ENCODE data around the gene DYNC1I1.

DYNC1I1 gene

GRCh38 chr7:95766657-95767056 is 5.7 kb upstream of the DYNC1I1 start:
- H3K4me3 ChIP-seq (ENCODE audit: low read length): no peak overlapping the region
- no peaks in the 10 kb centered on the region for H3K36me3 ChIP-seq (ENCODE audit: control insufficient read depth, insufficient read depth, low read length)
- H3K27me3 ChIP-seq (ENCODE audit: control insufficient read depth, insufficient read depth, low read length): no peaks in the 10 kb centered on the region
- H3K4me1 ChIP-seq (ENCODE audit: control insufficient read depth, insufficient read depth, low read length): no peaks in the 10 kb centered on the region
- H3K27ac ChIP-seq (ENCODE audit: low read depth, low read length): no peak overlapping the region
- H3K9ac ChIP-seq (ENCODE audit: low read length): no peak overlapping the region

GRCh38 chr7:95772771-95773581 is 622 bp downstream of the DYNC1I1 start:
- H3K9ac ChIP-seq (ENCODE audit: low read length): no peak overlapping the region

GRCh38 chr7:95776561-95777185 is 4.3 kb downstream of the DYNC1I1 start:
- H3K4me1 ChIP-seq (ENCODE audit: control insufficient read depth, insufficient read depth, low read length): peaks cover 10% of the 10 kb centered on the region
- no peaks in the 10 kb centered on the region for H3K27me3 ChIP-seq (ENCODE audit: control insufficient read depth, insufficient read depth, low read length)
- H3K27ac ChIP-seq (ENCODE audit: low read depth, low read length): peak overlapping the region; percentile 65
- no peak overlapping the region for H3K9ac ChIP-seq (ENCODE audit: low read length)
- H3K4me3 ChIP-seq (ENCODE audit: low read length): no peak overlapping the region
- H3K36me3 ChIP-seq (ENCODE audit: control insufficient read depth, insufficient read depth, low read length): no peaks in the 10 kb centered on the region

More at GRCh38 chr7:95772771-95773581, 622 bp downstream of the DYNC1I1 start:
- Histone ChIP-seq H3K4me3 (ENCODE audit: low read length) (peak overlapping the region; percentile 73), H3K36me3 (ENCODE audit: control insufficient read depth, insufficient read depth, low read length) (no peaks in the 10 kb centered on the region), H3K27ac (ENCODE audit: low read depth, low read length) (peak overlapping the region; percentile 85), H3K27me3 (ENCODE audit: control insufficient read depth, insufficient read depth, low read length) (no peaks in the 10 kb centered on the region), H3K4me1 (ENCODE audit: control insufficient read depth, insufficient read depth, low read length) (peaks cover 10% of the 10 kb centered on the region)

GRCh38 chr7:95777269-95777668 is 4.9 kb downstream of the DYNC1I1 start:
- H3K27ac ChIP-seq (ENCODE audit: low read depth, low read length): peak overlapping the region; percentile 65
- no peaks in the 10 kb centered on the region for H3K27me3 ChIP-seq (ENCODE audit: control insufficient read depth, insufficient read depth, low read length)
- no peaks in the 10 kb centered on the region for H3K36me3 ChIP-seq (ENCODE audit: control insufficient read depth, insufficient read depth, low read length)
- no peak overlapping the region for H3K4me3 ChIP-seq (ENCODE audit: low read length)
- H3K9ac ChIP-seq (ENCODE audit: low read length): no peak overlapping the region
- peaks cover 10% of the 10 kb centered on the region for H3K4me1 ChIP-seq (ENCODE audit: control insufficient read depth, insufficient read depth, low read length)

GRCh38 chr7:95780665-95781064 is 8.3 kb downstream of the DYNC1I1 start:
- H3K27ac ChIP-seq (ENCODE audit: low read depth, low read length): no peak overlapping the region
- no peaks in the 10 kb centered on the region for H3K36me3 ChIP-seq (ENCODE audit: control insufficient read depth, insufficient read depth, low read length)
- no peaks in the 10 kb centered on the region for H3K27me3 ChIP-seq (ENCODE audit: control insufficient read depth, insufficient read depth, low read length)
- H3K9ac ChIP-seq (ENCODE audit: low read length): no peak overlapping the region
- no peak overlapping the region for H3K4me3 ChIP-seq (ENCODE audit: low read length)
- H3K4me1 ChIP-seq (ENCODE audit: control insufficient read depth, insufficient read depth, low read length): peaks cover 7% of the 10 kb centered on the region

- no peak overlapping the region for H3K27ac ChIP-seq (ENCODE audit: low read depth, low read length)
These were observed 9.7 kb downstream of the DYNC1I1 start for GRCh38 chr7:95781961-95782586.

GRCh38 chr7:95784796-95785195 is 12.4 kb downstream of the DYNC1I1 start:
- no peaks in the 10 kb centered on the region for H3K4me1 ChIP-seq (ENCODE audit: control insufficient read depth, insufficient read depth, low read length)
- H3K4me3 ChIP-seq (ENCODE audit: low read length): no peak overlapping the region
- H3K27ac ChIP-seq (ENCODE audit: low read depth, low read length): no peak overlapping the region
- H3K27me3 ChIP-seq (ENCODE audit: control insufficient read depth, insufficient read depth, low read length): no peaks in the 10 kb centered on the region
- no peaks in the 10 kb centered on the region for H3K36me3 ChIP-seq (ENCODE audit: control insufficient read depth, insufficient read depth, low read length)
- H3K9ac ChIP-seq (ENCODE audit: low read length): no peak overlapping the region

More at GRCh38 chr7:95781961-95782586, 9.7 kb downstream of the DYNC1I1 start:
- Histone ChIP-seq H3K27me3 (ENCODE audit: control insufficient read depth, insufficient read depth, low read length) (no peaks in the 10 kb centered on the region), H3K36me3 (ENCODE audit: control insufficient read depth, insufficient read depth, low read length) (no peaks in the 10 kb centered on the region), H3K9ac (ENCODE audit: low read length) (no peak overlapping the region), H3K4me1 (ENCODE audit: control insufficient read depth, insufficient read depth, low read length) (peaks cover 2% of the 10 kb centered on the region), H3K4me3 (ENCODE audit: low read length) (no peak overlapping the region)

GRCh38 chr7:95788258-95788657 is 15.9 kb downstream of the DYNC1I1 start:
- H3K4me3 ChIP-seq (ENCODE audit: low read length): no peak overlapping the region
- no peaks in the 10 kb centered on the region for H3K4me1 ChIP-seq (ENCODE audit: control insufficient read depth, insufficient read depth, low read length)
- no peak overlapping the region for H3K27ac ChIP-seq (ENCODE audit: low read depth, low read length)
- H3K36me3 ChIP-seq (ENCODE audit: control insufficient read depth, insufficient read depth, low read length): no peaks in the 10 kb centered on the region
- H3K27me3 ChIP-seq (ENCODE audit: control insufficient read depth, insufficient read depth, low read length): no peaks in the 10 kb centered on the region
- no peak overlapping the region for H3K9ac ChIP-seq (ENCODE audit: low read length)

- Histone ChIP-seq H3K27me3 (ENCODE audit: control insufficient read depth, insufficient read depth, low read length) (no peaks in the 10 kb centered on the region), H3K9ac (ENCODE audit: low read length) (no peak overlapping the region), H3K27ac (ENCODE audit: low read depth, low read length) (no peak overlapping the region), H3K4me3 (ENCODE audit: low read length) (no peak overlapping the region), H3K36me3 (ENCODE audit: control insufficient read depth, insufficient read depth, low read length) (no peaks in the 10 kb centered on the region), H3K4me1 (ENCODE audit: control insufficient read depth, insufficient read depth, low read length) (no peaks in the 10 kb centered on the region)
These were observed 16.5 kb downstream of the DYNC1I1 start for GRCh38 chr7:95788884-95789283.

- Histone ChIP-seq H3K4me1 (ENCODE audit: control insufficient read depth, insufficient read depth, low read length) (no peaks in the 10 kb centered on the region), H3K4me3 (ENCODE audit: low read length) (no peak overlapping the region)
These were observed 21.3 kb downstream of the DYNC1I1 start for GRCh38 chr7:95793658-95794057.

GRCh38 chr7:95794917-95795515 is 22.7 kb downstream of the DYNC1I1 start:
- Histone ChIP-seq H3K27me3 (ENCODE audit: control insufficient read depth, insufficient read depth, low read length) (no peaks in the 10 kb centered on the region), H3K4me1 (ENCODE audit: control insufficient read depth, insufficient read depth, low read length) (no peaks in the 10 kb centered on the region), H3K36me3 (ENCODE audit: control insufficient read depth, insufficient read depth, low read length) (no peaks in the 10 kb centered on the region), H3K9ac (ENCODE audit: low read length) (no peak overlapping the region), H3K4me3 (ENCODE audit: low read length) (no peak overlapping the region), H3K27ac (ENCODE audit: low read depth, low read length) (no peak overlapping the region)

More at GRCh38 chr7:95793658-95794057, 21.3 kb downstream of the DYNC1I1 start:
- Histone ChIP-seq H3K36me3 (ENCODE audit: control insufficient read depth, insufficient read depth, low read length) (no peaks in the 10 kb centered on the region), H3K27ac (ENCODE audit: low read depth, low read length) (no peak overlapping the region), H3K27me3 (ENCODE audit: control insufficient read depth, insufficient read depth, low read length) (no peaks in the 10 kb centered on the region), H3K9ac (ENCODE audit: low read length) (no peak overlapping the region)

- Histone ChIP-seq H3K27me3 (ENCODE audit: control insufficient read depth, insufficient read depth, low read length) (no peaks in the 10 kb centered on the region), H3K4me1 (ENCODE audit: control insufficient read depth, insufficient read depth, low read length) (no peaks in the 10 kb centered on the region), H3K36me3 (ENCODE audit: control insufficient read depth, insufficient read depth, low read length) (no peaks in the 10 kb centered on the region), H3K9ac (ENCODE audit: low read length) (no peak overlapping the region), H3K27ac (ENCODE audit: low read depth, low read length) (no peak overlapping the region), H3K4me3 (ENCODE audit: low read length) (no peak overlapping the region)
These were observed 24.3 kb downstream of the DYNC1I1 start for GRCh38 chr7:95796617-95797016.

Data from rectal smooth muscle tissue (tissue), 1 donor.